ENCODE measurements around the gene NPC1.

- TF ChIP-seq TAF1 (IDR thresholded peaks at IDR 0.05; ENCODE audit: low read depth, low read length) (no peak), POLR2A (IDR thresholded peaks at IDR 0.05; ENCODE audit: low read depth, low read length) (no peak), POU2F2 (IDR thresholded peaks at IDR 0.05; ENCODE audit: low read depth, low read length) (no peak), POLR2AphosphoS5 (IDR thresholded peaks at IDR 0.05; ENCODE audit: low read depth, low read length) (no peak)
Observed at GRCh38 chr18:23583071-23583865, 3.0 kb downstream of the NPC1 start.
